Choroid plexus epithelial cell (primary cell): ENCODE measurements around the gene TGM3.

ENCODE experiments used
- DNase-seq: peaks from one replicate; pipeline ENCODE4 v3.0.0-alpha.2; 2010; ENCODE audit warnings: low read depth
- H3K4me3 ChIP-seq: 2 replicates; pipeline ENCODE4 v1.5.1; 2011; ENCODE audit warnings: low read depth, mild to moderate bottlenecking, control low read depth, low read length, moderate library complexity
- TF ChIP-seq, protein P1 (sequence below): conservative IDR thresholded peaks from 2 replicates; pipeline ENCODE4 v1.5.1; 2011; ENCODE audit warnings: low read depth, mild to moderate bottlenecking, control low read depth, inconsistent platforms, low read length, moderate library complexity

Gene TGM3

GRCh38 chr20:2299301-2299700, 3.5 kb downstream of the TGM3 start:
- TF ChIP-seq, protein P1, sequence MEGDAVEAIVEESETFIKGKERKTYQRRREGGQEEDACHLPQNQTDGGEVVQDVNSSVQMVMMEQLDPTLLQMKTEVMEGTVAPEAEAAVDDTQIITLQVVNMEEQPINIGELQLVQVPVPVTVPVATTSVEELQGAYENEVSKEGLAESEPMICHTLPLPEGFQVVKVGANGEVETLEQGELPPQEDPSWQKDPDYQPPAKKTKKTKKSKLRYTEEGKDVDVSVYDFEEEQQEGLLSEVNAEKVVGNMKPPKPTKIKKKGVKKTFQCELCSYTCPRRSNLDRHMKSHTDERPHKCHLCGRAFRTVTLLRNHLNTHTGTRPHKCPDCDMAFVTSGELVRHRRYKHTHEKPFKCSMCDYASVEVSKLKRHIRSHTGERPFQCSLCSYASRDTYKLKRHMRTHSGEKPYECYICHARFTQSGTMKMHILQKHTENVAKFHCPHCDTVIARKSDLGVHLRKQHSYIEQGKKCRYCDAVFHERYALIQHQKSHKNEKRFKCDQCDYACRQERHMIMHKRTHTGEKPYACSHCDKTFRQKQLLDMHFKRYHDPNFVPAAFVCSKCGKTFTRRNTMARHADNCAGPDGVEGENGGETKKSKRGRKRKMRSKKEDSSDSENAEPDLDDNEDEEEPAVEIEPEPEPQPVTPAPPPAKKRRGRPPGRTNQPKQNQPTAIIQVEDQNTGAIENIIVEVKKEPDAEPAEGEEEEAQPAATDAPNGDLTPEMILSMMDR: no peak
- DNase-seq: no peak
- H3K4me3 ChIP-seq: no peak overlapping the region

DNA sequence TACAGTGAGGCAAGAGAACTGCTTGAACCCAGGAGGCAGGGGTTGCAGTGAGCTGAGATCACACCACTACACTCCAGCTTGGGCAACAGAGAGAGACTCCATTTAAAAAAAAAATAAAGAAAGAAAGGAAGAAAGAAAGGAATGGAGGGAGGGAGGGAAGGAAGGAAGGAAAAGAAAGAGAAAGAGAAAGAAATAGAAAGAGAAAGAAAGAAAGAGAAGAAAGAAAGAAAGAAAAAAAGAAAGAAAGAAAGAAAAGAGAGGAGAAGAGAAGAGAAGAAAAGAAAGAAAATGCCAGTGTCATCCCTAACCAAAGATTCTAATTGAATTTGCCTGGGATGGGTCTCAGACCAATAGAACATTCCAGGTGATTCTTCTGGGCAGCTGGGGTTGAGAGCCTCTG, 4.2 kb downstream of the TGM3 start:
- H3K4me3 ChIP-seq: no peak overlapping the region
- DNase-seq: no peak

GRCh38 chr20:2300420-2300819, 4.6 kb downstream of the TGM3 start:
- TF ChIP-seq, protein P1: no peak
- H3K4me3 ChIP-seq: no peak overlapping the region
- no peak for DNase-seq

More for the DNA sequence above, 4.2 kb downstream of the TGM3 start:
- TF ChIP-seq, protein P1: no peak

DNA sequence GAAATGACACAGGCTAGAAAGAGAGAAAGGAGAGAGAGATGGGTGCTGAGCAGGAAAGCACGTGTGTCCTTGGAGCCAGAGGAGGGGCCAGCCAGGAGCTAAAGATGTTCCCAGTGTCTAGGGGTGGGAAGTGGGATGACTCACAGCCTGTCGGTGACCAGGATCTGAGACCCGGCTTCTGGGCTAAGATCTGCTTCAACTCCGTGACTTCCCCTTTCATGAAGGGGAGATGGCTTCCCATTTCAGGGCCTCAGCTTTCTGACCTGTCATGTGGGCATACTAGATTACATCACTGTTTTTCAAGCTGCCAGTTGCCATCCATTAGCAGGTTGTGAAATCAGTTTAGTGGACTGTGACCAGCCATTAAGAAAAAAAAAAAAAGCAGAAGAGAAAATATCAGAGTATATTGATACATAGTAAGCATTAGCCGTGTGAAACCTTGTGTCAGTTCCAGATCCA, 5.4 kb downstream of the TGM3 start:
- DNase-seq: no peak
- TF ChIP-seq, protein P1: no peak

GRCh38 chr20:2302384-2303060, 6.7 kb downstream of the TGM3 start:
- no peak overlapping the region for H3K4me3 ChIP-seq
- TF ChIP-seq, protein P1: no peak
- DNase-seq: no peak

More for the DNA sequence above, 5.4 kb downstream of the TGM3 start:
- H3K4me3 ChIP-seq: no peak overlapping the region

DNA sequence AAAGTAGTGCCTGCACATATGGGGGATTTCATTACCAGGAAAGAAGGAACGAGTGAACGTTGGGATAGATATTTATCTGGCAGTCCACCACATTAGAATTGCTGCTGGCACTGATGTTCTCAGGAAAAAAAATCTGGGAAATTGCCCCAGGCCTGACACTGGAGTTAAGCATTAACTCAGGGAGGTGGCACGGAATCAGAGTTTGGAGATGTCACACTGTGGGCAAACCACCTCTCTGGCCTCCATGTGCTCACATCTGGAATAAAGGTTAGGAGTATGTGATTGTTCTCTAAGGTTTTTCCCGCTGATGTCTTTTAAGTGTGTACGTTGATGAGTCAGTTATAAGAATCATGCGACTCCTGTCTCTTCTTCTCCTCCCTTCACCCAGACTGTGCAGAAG, 7.9 kb downstream of the TGM3 start:
- TF ChIP-seq, protein P1: no peak
- no peak for DNase-seq
- no peak overlapping the region for H3K4me3 ChIP-seq

DNA sequence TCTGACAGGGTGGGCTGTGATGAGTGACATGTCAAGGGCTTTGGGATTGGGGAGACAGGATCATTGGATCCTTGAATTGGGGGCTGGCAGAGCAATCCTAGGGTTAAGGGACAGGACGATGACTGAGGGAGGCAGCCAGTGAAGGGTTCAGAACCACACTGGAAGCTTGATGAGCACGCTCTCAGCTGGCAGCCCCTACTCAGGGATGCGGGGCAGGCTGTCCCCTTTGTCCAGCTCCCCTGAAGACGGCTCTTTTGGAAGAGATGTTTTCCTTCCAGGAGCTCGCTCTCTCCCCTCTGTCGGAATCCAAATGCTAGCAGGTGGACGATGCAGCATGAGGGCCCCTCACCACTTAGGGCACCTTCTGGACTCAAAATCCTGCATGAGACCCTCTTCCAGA, 8.4 kb downstream of the TGM3 start:
- TF ChIP-seq, protein P1: no peak
- DNase-seq: no peak
- no peak overlapping the region for H3K4me3 ChIP-seq
